Sigmoid colon (tissue), 4 donors: Measurements from ENCODE around the gene ZNF3.

Experiments
- EP300 ChIP-seq, 4 donors: sonication (generic); formaldehyde crosslinking; IDR thresholded peaks; one replicate each; pipeline ENCODE4 v1.6.1; 2017; ENCODE audit warnings: antibody characterized with exemption in 4 of 4
- POLR2A ChIP-seq, 2 donors: fragments of 450-650 bp; IDR thresholded peaks; one replicate each; pipeline ENCODE4 v1.6.1; 2016; ENCODE audit warnings: antibody characterized with exemption in 2 of 2, mild to moderate bottlenecking in 2 of 2, moderate library complexity in 2 of 2
- TF ChIP-seq, protein P1 (sequence below), 4 experiments: fragments of 450-650 bp in 3 of 4; fragments of 200-600 bp in 1 of 4; IDR thresholded peaks; one replicate each; pipeline ENCODE4 v1.5.1; 2016 to 2019; ENCODE audit warnings: antibody characterized with exemption in 4 of 4, mild to moderate bottlenecking in 3 of 4, moderate library complexity in 2 of 4

DNA sequence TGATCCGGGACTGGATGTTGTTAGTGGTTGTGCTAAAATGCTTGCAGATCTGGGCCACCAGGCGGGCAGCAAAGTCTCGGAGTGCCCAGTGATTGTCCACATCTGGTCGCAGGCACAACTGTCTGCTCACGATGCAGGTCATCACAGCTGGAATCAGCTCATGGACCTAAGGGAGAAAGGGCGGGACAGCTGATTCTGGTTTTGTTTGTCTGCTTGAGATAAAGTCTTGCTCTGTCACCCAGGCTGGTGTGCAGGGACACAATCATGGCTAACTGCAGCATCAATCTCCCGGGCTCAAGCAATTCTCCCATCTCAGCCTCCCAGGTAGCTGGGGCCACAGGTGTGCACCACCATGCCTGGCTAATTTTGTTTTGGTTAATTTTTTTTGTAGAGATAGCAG lies 29.6 kb upstream of the ZNF3 start:
- TF ChIP-seq, protein P1, sequence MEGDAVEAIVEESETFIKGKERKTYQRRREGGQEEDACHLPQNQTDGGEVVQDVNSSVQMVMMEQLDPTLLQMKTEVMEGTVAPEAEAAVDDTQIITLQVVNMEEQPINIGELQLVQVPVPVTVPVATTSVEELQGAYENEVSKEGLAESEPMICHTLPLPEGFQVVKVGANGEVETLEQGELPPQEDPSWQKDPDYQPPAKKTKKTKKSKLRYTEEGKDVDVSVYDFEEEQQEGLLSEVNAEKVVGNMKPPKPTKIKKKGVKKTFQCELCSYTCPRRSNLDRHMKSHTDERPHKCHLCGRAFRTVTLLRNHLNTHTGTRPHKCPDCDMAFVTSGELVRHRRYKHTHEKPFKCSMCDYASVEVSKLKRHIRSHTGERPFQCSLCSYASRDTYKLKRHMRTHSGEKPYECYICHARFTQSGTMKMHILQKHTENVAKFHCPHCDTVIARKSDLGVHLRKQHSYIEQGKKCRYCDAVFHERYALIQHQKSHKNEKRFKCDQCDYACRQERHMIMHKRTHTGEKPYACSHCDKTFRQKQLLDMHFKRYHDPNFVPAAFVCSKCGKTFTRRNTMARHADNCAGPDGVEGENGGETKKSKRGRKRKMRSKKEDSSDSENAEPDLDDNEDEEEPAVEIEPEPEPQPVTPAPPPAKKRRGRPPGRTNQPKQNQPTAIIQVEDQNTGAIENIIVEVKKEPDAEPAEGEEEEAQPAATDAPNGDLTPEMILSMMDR (IDR thresholded peaks at IDR 0.05) = no peak
- no peak for TF ChIP-seq EP300 (IDR thresholded peaks at IDR 0.05)
- no peak for TF ChIP-seq POLR2A (IDR thresholded peaks at IDR 0.05)
